HG03565 (cell line): ENCODE measurements around the gene MMP27.

Experiments
- ATAC-seq: cut with Tn5 transposase; IDR thresholded peaks from one replicate; pipeline ENCODE4 v1.9.1; 2021; ENCODE audit warnings: mild to moderate bottlenecking, moderate library complexity; ENCODE audit not compliant: unreplicated experiment

The MMP27 gene

DNA sequence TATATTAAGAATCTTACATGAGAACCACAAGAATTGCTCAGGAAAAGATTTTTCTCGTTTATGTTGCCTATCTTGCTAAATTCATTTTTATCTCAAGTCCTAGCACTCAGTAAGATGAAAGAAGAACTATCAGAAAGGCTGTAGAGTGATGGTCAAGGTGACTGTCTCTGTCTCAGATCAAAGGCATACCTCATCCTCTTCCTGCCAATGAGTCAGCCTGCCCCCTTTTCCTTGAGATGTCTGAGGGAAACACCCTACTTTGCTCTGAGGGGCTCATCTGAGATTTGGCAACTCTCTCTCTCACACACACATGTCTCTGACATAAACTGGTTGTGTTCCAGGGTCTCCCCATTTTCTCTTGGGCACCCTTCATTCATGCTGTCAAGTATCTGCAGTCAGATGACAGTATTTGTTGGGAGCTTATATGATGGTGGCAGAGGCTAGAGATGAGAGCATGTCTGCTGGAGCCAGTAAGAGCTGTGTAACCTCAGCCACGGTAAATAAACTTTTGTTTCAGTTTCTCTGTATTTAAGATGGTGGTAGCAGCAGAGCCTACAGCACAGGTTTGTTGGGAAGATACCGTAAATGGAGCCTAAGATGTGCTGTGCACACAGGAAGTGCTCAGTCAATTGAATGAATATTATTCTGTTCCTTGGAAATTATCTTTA is 1.6 kb downstream of the MMP27 start:
- ATAC-seq, result no peak

- ATAC-seq, result no peak
Observed at GRCh38 chr11:102695201-102695600, 10.4 kb downstream of the MMP27 start.

GRCh38 chr11:102685754-102686153 is 19.8 kb downstream of the MMP27 start:
- ATAC-seq, result no peak

GRCh38 chr11:102685338-102685737 is 20.2 kb downstream of the MMP27 start:
- no peak for ATAC-seq

GRCh38 chr11:102683277-102683676 is 22.3 kb downstream of the MMP27 start:
- no peak for ATAC-seq

GRCh38 chr11:102680945-102681344 is 24.6 kb downstream of the MMP27 start:
- no peak for ATAC-seq

- no peak for ATAC-seq
Observed at GRCh38 chr11:102678022-102678421, 27.5 kb downstream of the MMP27 start.

GRCh38 chr11:102676084-102676483 is 29.5 kb downstream of the MMP27 start:
- no peak for ATAC-seq

GRCh38 chr11:102669664-102670063 is 35.9 kb downstream of the MMP27 start:
- ATAC-seq, result peak; percentile 66

DNA sequence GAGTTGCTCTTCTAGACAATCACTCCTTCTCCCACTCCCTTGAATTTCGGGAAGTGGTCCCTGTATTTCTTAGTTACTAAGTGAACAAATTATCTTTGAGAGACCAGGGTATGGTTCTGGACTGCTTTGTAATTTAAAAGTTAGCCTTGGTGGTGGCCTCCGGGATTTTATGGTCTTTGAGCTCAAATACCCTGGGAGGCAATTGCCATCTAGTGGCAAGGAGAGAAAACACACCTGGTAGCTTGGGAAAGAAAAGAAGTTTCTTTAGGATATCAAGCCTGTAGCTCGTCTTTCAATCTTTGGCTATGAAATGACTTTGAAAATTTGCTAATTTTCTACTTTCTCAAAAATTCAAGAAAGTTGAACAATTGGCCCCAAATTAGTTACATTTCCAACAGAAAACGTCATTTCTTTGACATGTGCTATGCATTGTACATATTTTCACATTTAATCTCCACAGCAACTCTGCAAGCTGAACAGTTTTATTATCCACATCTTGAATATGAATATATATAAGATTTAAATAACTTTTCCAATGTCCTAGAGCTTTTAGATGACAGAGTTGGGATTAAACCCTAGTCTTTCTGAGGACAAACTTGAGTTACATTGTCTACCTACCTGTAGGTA is 39.1 kb downstream of the MMP27 start:
- ATAC-seq, result no peak

GRCh38 chr11:102664001-102664752 is 41.4 kb downstream of the MMP27 start:
- ATAC-seq, result peak; percentile 77

- ATAC-seq, result no peak
Observed at GRCh38 chr11:102662607-102663006, 43.0 kb downstream of the MMP27 start.

- no peak for ATAC-seq
Observed at GRCh38 chr11:102661040-102661439, 44.5 kb downstream of the MMP27 start.

DNA sequence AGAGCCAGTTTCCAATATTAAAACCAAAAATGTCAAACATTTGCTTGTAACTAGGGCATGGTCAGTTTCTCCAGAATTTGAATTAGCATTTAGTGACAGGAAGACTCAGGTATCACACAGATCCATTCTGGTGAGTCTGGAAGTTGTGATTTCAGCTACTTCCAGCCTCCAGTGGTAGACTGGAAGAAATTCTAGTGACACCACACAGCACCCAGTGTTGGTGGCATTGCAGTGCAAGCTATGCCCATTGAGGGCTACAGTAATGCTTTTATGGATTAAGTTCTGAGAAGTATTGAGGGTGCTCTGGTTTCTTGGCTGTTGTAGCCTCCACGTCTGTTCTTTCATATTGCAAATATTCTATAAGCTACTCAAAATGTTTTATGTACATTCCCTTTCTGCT is 49.0 kb downstream of the MMP27 start:
- no peak for ATAC-seq

DNA sequence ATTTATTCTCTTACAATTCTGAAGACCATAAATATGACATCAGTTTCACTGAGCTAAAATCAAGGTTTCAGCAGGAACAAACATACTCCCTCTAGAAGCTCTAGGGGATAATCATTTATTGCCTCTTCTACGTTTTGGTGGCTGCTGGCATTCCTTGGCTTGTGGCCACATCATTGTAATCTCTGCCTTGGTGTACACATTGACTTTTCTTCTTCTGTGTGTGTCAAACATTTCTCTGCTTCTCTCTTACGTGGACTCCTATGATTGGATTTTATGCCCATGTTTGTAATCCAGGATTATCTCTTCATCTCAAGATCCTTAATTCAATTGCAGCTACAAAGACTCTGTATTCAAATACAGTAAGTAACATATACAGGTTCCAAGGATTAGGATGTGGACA is 50.0 kb downstream of the MMP27 start:
- no peak for ATAC-seq

GRCh38 chr11:102654761-102655160 is 50.8 kb downstream of the MMP27 start:
- ATAC-seq, result no peak

DNA sequence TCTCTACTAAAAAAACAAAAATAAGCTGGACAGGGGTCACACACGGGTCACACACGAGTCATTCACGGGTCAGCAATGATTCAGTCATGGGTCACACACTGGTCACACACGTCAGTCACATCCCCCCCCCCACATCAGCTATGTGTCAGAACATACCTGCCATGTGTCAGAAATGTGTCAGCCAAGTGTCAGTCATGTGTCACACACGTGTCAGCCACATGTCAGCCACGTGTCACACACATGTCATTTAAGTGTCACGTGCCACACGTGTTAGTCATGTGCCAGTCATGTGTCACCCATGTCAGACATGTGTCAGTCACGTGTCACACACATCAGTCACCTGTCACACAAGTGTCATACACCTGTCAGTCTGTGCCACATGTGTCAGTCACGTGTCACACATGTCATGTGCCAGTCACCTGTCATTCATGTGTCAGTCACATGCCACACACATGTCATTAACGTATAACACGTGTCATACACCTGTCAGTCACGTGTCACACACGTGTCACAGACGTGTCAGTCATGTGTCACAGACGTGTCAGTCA is 51.8 kb downstream of the MMP27 start:
- ATAC-seq, result no peak

- ATAC-seq, result no peak
Observed at GRCh38 chr11:102647430-102647829, 58.1 kb downstream of the MMP27 start.

DNA sequence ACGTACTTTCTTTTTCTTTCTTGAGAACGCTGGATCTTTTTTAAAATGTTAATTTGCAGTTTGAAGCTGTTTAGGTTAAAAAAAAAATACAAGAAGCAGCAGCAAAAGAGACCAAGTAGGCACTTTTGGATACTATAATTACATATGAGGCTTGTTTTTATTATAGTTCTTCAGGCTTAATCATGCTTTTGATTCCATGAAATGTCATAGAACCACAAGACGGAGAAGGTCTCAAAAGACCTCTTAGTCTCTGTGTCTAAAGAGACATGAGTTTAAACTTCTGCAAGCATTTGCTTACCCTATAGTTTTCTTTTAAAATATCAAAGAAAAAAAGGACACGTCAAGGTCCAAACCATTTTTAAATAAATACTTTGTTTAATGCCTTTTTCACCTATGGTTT is 61.6 kb downstream of the MMP27 start:
- ATAC-seq, result no peak
